Heart right ventricle (tissue), 16 donors: ENCODE data around the gene CYP26C1. TPM values are rescaled to one million over a fixed set of nuclear protein-coding genes. Genes with fewer than 3 reads are reported as not detected.

Experiments used
- ATAC-seq, 8 donors: fragments of 200-7000 bp; cut with Tn5 transposase; one replicate each; pipeline ENCODE4 v1.9.1; 2020; ENCODE audit warnings: mild to moderate bottlenecking in 8 of 8, moderate library complexity in 8 of 8, moderate number of reproducible peaks in 1 of 8
- DNase-seq, 2 donors: peaks; one replicate each; pipeline ENCODE4 v3.0.0-alpha.2; 2020
- H3K27ac ChIP-seq, 10 donors: fragments of 200-600 bp; sonication (generic) in 2 of 10; one replicate each; pipeline versions ENCODE4 v1.5.0 to v1.8.0; 2020 to 2022; ENCODE audit warnings: mild to moderate bottlenecking in 3 of 10
- H3K27me3 ChIP-seq, 7 donors: fragments of 200-600 bp; one replicate each; pipeline ENCODE4 v1.8.0; 2021 to 2022; ENCODE audit warnings: mild to moderate bottlenecking in 2 of 7
- H3K36me3 ChIP-seq, 9 donors: fragments of 200-600 bp; sonication (generic) in 1 of 9; one replicate each; pipeline versions ENCODE4 v1.5.0 to v1.8.0; 2020 to 2022; ENCODE audit warnings: mild to moderate bottlenecking in 2 of 9
- H3K4me1 ChIP-seq, 9 donors: fragments of 200-600 bp; sonication (generic) in 1 of 9; one replicate each; pipeline versions ENCODE4 v1.5.0 to v1.8.0; 2020 to 2022; ENCODE audit warnings: mild to moderate bottlenecking in 4 of 9
- H3K4me3 ChIP-seq, 10 donors: fragments of 200-600 bp; sonication (generic) in 2 of 10; one replicate each; pipeline versions ENCODE4 v1.5.0 to v1.8.0; 2020 to 2022; ENCODE audit warnings: mild to moderate bottlenecking in 7 of 10, moderate library complexity in 2 of 10
- H3K9me3 ChIP-seq, 11 donors: fragments of 200-600 bp in 10 of 11; sonication (generic) in 2 of 11; one replicate each; pipeline versions ENCODE4 v1.5.0 to v1.8.0; 2013 to 2022; ENCODE audit warnings: mild to moderate bottlenecking in 2 of 11, control low read depth in 1 of 11, moderate library complexity in 1 of 11
- WGBS, 2 donors: extraction: QIAGEN DNeasy Blood & Tissue Kit; methylation state at CpG; one replicate each; pipeline ENCODE4 v1.1.7; 2013; ENCODE audit warnings: inconsistent platforms in 1 of 2; 5-methylcytosine and 5-hydroxymethylcytosine counted together
- intact Hi-C, 10 donors: fragments of 100-400 bp; cut with DNase I; formaldehyde crosslinking; loops; one replicate each; pipeline versions ENCODE4 v1.11.1 to v1.14.2; 2022
- polyA plus RNA-seq, 2 donors: library from polyadenylated mRNA; stranded (reverse); fragments of 200-250 nt; gene quantifications; one replicate each; pipeline ENCODE4 v1.2.3, GENCODE V29; 2013
- total RNA-seq, 10 donors: library from RNA; stranded (reverse); fragmentation: NEBNext Ultra II Directional in 3 of 10; extraction: Animal tissue kit (Norgen Biotek cat#: 25700) in 3 of 10; gene quantifications; one replicate each; pipeline versions ENCODE4 v1.2.1 to v1.2.4, GENCODE V29; 2021 to 2023
- TF ChIP-seq, protein P1 (sequence below), 9 donors: fragments of 200-600 bp; sonication (generic) in 2 of 9; IDR thresholded peaks; one replicate each; pipeline versions ENCODE4 v1.5.0 to v1.8.0; 2021 to 2022; ENCODE audit warnings: antibody characterized with exemption in 9 of 9, mild to moderate bottlenecking in 5 of 9, moderate library complexity in 1 of 9
- donor health status: Arrhythmogenic right ventricular cardiomyopathy.
- donor health status: ischemic (EF 13 %, LVEDD 7.1; RV severe dilation, severe dysfunction).
- donor health status: healthy with polysubstance abuse.
- donor health status: DM: no; HTN: yes; CAD: no.
- donor health status: DM: no; HTN: no; CAD: no.
- donor health status: ischemic (EF 25% LVEDD 6.9; RV normal size, moderate dysfunction).
- donor health status: ischemic (EF 25% LVEDD 5.7; RV mildly dilated, moderate dysfunction).
- donor health status: healthy.
- donor health status: DM: yes; HTN: yes; CAD: no.
- donor health status: Ischemic cardiomyopathy.
- donor health status: ischemic (EF 35%, LVEDD 5.7; RV mildly dilated, moderate dysfunction).
- donor health status: nonischemic (EF 11% LVEDD 7.7; RV severe dilation, severe dysfunction).
- donor health status: DM: yes; HTN: yes; CAD: no.
- donor health status: PGD.
- donor health status: ischemic (EF 29% LVEDD 5.4; RV normal size, mild dysfunction).
- donor health status: nonischemic (EF 23%, LVEDD 6.1; RV moderate dilation, normal function).

CYP26C1 gene
- total and polyA plus RNA-seq, 12 donors, result 0.08 to 0.15 TPM; not detected in 10

- intact Hi-C loops, result no loop called here
- Histone ChIP-seq H3K36me3 (peaks cover 0 to 7% (median 0%) of the 10 kb centered on the region in 9 donors), H3K9me3 (no peaks in the 10 kb centered on the region), H3K4me1 (peaks cover 9 to 54% (median 39%) of the 10 kb centered on the region in 9 donors), H3K27me3 (peaks cover 17 to 100% (median 99%) of the 10 kb centered on the region in 7 donors), H3K27ac (no peak overlapping the region), H3K4me3 (no peak overlapping the region)
- DNase-seq (no peak), ATAC-seq (no peak)
- 72 to 81% methylated on average over 9 of the region's 9 CpGs for WGBS, 2 donors
- TF ChIP-seq, protein P1, sequence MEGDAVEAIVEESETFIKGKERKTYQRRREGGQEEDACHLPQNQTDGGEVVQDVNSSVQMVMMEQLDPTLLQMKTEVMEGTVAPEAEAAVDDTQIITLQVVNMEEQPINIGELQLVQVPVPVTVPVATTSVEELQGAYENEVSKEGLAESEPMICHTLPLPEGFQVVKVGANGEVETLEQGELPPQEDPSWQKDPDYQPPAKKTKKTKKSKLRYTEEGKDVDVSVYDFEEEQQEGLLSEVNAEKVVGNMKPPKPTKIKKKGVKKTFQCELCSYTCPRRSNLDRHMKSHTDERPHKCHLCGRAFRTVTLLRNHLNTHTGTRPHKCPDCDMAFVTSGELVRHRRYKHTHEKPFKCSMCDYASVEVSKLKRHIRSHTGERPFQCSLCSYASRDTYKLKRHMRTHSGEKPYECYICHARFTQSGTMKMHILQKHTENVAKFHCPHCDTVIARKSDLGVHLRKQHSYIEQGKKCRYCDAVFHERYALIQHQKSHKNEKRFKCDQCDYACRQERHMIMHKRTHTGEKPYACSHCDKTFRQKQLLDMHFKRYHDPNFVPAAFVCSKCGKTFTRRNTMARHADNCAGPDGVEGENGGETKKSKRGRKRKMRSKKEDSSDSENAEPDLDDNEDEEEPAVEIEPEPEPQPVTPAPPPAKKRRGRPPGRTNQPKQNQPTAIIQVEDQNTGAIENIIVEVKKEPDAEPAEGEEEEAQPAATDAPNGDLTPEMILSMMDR (IDR thresholded peaks at IDR 0.05), result no peak
Observed at GRCh38 chr10:93063977-93064660, 3.5 kb downstream of the CYP26C1 start.

- intact Hi-C loops, result no loop called here
- Histone ChIP-seq H3K9me3 (no peaks in the 10 kb centered on the region), H3K4me1 (peaks cover 9 to 53% (median 38%) of the 10 kb centered on the region in 9 donors), H3K27ac (no peak overlapping the region), H3K36me3 (no peaks in the 10 kb centered on the region), H3K27me3 (peaks cover 17 to 100% (median 99%) of the 10 kb centered on the region in 7 donors), H3K4me3 (no peak overlapping the region)
- TF ChIP-seq, protein P1 (IDR thresholded peaks at IDR 0.05), result no peak
- ATAC-seq (no peak), DNase-seq (no peak)
- 63 to 77% methylated on average over 12 of the region's 12 CpGs for WGBS, 2 donors
Observed at GRCh38 chr10:93064874-93065660, 4.5 kb downstream of the CYP26C1 start.

DNA sequence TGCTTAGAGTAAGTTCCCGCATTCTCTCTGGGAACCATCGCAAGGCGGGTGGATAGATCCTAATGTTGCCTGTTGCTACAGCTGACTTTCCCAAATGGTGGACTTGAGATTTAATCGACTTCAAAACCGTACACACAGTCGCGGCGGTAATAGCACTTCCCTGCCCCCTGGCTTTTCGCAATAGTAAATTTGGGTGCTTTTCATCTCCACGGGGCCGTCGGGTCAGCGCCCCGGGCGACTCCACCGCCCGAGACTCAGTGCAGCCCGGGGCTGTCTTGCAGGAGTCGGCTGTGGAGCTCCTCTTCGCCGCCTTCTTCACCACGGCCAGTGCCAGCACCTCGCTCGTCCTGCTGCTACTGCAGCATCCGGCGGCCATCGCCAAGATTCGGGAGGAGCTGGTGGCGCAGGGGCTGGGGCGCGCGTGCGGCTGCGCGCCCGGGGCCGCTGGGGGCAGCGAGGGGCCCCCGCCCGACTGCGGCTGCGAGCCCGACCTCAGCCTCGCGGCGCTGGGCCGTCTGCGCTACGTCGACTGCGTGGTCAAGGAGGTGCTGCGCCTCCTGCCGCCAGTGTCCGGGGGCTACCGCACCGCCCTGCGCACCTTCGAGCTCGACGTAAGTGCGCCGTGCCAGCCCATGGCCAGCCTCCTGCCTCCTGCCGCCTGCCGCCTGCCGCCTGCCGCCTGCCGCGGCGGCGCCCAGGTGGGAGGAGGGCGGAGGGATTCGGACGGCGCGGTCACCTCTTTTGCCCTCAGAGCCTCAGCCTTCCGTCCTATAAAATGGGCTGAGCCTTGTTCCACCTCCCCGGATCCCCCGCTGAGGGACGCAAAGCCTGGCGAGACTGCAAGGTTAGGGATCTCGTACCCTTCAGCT is 5.3 kb downstream of the CYP26C1 start:
- peak in 1 of 2 donors; percentile 12 for DNase-seq

More for the DNA sequence above, 5.3 kb downstream of the CYP26C1 start:
- ATAC-seq, result no peak
- Histone ChIP-seq H3K27me3 (peaks cover 17 to 100% (median 99%) of the 10 kb centered on the region in 7 donors), H3K4me3 (peak overlapping the region in 1 of 10 donors; percentile 15), H3K27ac (no peak overlapping the region), H3K4me1 (peaks cover 9 to 45% (median 31%) of the 10 kb centered on the region in 9 donors), H3K9me3 (no peaks in the 10 kb centered on the region), H3K36me3 (no peaks in the 10 kb centered on the region)
- 2 to 6% methylated on average over 81 of the region's 81 CpGs for WGBS, 2 donors
- intact Hi-C loops, result no loop called here
- TF ChIP-seq, protein P1 (IDR thresholded peaks at IDR 0.05), result no peak
